Measurements from ENCODE around the gene ADAMTS18.

The ADAMTS18 gene, protein sequence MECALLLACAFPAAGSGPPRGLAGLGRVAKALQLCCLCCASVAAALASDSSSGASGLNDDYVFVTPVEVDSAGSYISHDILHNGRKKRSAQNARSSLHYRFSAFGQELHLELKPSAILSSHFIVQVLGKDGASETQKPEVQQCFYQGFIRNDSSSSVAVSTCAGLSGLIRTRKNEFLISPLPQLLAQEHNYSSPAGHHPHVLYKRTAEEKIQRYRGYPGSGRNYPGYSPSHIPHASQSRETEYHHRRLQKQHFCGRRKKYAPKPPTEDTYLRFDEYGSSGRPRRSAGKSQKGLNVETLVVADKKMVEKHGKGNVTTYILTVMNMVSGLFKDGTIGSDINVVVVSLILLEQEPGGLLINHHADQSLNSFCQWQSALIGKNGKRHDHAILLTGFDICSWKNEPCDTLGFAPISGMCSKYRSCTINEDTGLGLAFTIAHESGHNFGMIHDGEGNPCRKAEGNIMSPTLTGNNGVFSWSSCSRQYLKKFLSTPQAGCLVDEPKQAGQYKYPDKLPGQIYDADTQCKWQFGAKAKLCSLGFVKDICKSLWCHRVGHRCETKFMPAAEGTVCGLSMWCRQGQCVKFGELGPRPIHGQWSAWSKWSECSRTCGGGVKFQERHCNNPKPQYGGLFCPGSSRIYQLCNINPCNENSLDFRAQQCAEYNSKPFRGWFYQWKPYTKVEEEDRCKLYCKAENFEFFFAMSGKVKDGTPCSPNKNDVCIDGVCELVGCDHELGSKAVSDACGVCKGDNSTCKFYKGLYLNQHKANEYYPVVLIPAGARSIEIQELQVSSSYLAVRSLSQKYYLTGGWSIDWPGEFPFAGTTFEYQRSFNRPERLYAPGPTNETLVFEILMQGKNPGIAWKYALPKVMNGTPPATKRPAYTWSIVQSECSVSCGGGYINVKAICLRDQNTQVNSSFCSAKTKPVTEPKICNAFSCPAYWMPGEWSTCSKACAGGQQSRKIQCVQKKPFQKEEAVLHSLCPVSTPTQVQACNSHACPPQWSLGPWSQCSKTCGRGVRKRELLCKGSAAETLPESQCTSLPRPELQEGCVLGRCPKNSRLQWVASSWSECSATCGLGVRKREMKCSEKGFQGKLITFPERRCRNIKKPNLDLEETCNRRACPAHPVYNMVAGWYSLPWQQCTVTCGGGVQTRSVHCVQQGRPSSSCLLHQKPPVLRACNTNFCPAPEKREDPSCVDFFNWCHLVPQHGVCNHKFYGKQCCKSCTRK (N-terminal part only)

DNA sequence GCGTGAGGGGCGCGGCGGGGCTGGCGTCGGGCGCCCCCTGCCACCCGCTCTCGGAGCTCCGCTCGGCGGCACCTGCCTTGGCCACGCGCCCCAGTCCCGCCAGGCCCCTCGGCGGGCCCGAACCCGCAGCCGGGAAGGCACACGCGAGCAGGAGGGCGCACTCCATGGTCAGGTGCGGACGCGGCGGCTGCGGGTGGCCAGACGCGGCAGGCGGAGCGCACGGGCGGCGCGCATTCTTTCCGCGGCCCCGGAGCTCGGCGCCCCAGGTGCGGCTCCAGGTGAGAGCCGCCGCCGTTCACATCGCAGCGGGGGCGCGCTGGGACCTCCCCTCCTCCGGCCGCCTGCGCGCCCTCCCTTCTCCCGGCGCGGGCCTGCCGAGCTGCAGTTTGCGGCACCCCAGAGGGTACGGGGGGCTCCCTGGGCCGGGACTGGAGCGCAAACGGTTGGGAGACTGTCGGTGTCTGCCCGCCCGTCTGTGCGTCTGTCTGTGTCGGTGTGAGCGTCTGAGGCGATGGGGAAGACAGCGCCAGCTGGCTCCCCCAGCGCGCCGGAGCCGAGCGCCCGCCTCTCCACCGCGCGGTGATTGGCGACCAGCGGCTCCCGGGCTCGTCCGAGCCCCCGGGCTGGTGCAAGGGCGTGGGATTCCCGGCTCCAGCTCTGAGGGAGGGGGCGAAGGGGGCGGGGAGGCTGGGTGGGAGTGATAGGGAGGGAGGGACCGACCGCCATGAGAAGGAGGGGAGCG lies at the start of gene ADAMTS18:
Gene ADAMTS18 (minus strand): TSS at position 505 of the 742 bp plus-strand sequence. CDS start 339 bp downstream, at position 166.
- H3K4me3 ChIP-seq (ENCODE audit: control insufficient read depth, low read depth, low read length): no peak within 1 kb of the TSS
- no peak for DNase-seq (ENCODE audit: low read depth)
- TF ChIP-seq, protein P1, sequence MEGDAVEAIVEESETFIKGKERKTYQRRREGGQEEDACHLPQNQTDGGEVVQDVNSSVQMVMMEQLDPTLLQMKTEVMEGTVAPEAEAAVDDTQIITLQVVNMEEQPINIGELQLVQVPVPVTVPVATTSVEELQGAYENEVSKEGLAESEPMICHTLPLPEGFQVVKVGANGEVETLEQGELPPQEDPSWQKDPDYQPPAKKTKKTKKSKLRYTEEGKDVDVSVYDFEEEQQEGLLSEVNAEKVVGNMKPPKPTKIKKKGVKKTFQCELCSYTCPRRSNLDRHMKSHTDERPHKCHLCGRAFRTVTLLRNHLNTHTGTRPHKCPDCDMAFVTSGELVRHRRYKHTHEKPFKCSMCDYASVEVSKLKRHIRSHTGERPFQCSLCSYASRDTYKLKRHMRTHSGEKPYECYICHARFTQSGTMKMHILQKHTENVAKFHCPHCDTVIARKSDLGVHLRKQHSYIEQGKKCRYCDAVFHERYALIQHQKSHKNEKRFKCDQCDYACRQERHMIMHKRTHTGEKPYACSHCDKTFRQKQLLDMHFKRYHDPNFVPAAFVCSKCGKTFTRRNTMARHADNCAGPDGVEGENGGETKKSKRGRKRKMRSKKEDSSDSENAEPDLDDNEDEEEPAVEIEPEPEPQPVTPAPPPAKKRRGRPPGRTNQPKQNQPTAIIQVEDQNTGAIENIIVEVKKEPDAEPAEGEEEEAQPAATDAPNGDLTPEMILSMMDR (IDR thresholded peaks at IDR 0.05; ENCODE audit: control insufficient read depth, insufficient read depth, low read depth, low read length, missing control alignments): no peak

- TF ChIP-seq, protein P1 (IDR thresholded peaks at IDR 0.05; ENCODE audit: control insufficient read depth, insufficient read depth, low read depth, low read length, missing control alignments): no peak
- DNase-seq (ENCODE audit: low read depth): no peak
- H3K4me3 ChIP-seq (ENCODE audit: control insufficient read depth, low read depth, low read length): no peak overlapping the region
Observed at GRCh38 chr16:77480681-77481315, 46.0 kb upstream of the ADAMTS18 start.

GRCh38 chr16:77472262-77472661 lies 37.4 kb upstream of the ADAMTS18 start:
- TF ChIP-seq, protein P1 (IDR thresholded peaks at IDR 0.05; ENCODE audit: control insufficient read depth, insufficient read depth, low read depth, low read length, missing control alignments): no peak
- no peak overlapping the region for H3K4me3 ChIP-seq (ENCODE audit: control insufficient read depth, low read depth, low read length)
- DNase-seq (ENCODE audit: low read depth): no peak

- TF ChIP-seq, protein P1 (IDR thresholded peaks at IDR 0.05; ENCODE audit: control insufficient read depth, insufficient read depth, low read depth, low read length, missing control alignments): no peak
- no peak for DNase-seq (ENCODE audit: low read depth)
- no peak overlapping the region for H3K4me3 ChIP-seq (ENCODE audit: control insufficient read depth, low read depth, low read length)
Observed at GRCh38 chr16:77470851-77471250, 36.0 kb upstream of the ADAMTS18 start.

DNA sequence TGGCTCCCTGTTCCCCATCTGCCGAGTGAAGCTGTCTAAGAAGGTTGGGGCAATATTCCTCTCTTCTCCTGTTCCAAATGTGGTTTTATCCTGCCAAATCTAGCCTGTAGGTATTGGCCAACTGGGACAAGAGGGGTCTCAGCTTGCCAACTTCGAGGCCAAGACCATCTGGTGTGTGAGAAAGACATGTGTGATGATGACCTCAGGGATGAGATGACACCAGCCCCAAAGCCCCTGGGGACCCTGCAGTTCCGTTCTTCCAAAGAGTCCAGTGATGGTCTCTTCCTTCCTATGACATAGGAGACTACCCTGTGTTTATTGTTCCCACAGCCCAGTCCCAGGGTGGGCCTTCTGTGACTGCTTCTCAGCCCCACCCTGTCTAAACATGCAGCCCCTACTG lies 34.8 kb upstream of the ADAMTS18 start:
- DNase-seq (ENCODE audit: low read depth): no peak
- TF ChIP-seq, protein P1 (IDR thresholded peaks at IDR 0.05; ENCODE audit: control insufficient read depth, insufficient read depth, low read depth, low read length, missing control alignments): no peak
- H3K4me3 ChIP-seq (ENCODE audit: control insufficient read depth, low read depth, low read length): no peak overlapping the region

All from AG09309 (cell line).